ENCODE results near the gene NRG3.
"Not testable (repeated sequence)": the region's sequence is repeated elsewhere in the genome, so short reads cannot be mapped to it uniquely, and the experiment has no call there.

NRG3 gene

DNA sequence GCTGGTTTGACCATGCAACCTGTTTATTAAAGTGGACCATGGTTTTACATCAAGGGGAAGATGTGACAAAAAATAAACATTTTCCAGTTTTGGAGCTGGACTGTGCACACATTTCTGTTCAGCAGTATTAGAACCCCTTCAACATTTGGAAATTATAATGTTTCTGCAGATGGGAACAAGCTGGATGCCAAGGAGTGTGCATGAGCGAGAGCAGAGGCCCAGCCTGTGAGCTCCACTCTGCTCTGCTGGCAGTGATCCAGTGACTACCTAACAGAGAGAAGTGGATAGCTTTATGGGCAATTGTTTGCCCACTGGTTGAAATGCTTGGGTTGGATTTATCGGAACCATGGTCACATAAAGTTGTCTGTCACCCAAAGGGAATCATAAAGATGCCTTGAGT, 456.7 kb downstream of the NRG3 start:
- no peak overlapping the region for H3K4me3 Mint-ChIP-seq
- H3K9me3 Mint-ChIP-seq, result no peaks in the 10 kb centered on the region
- no peak overlapping the region for H3K27ac Mint-ChIP-seq
- no peaks in the 10 kb centered on the region for H3K4me1 Mint-ChIP-seq
- TF ChIP-seq, protein P1, sequence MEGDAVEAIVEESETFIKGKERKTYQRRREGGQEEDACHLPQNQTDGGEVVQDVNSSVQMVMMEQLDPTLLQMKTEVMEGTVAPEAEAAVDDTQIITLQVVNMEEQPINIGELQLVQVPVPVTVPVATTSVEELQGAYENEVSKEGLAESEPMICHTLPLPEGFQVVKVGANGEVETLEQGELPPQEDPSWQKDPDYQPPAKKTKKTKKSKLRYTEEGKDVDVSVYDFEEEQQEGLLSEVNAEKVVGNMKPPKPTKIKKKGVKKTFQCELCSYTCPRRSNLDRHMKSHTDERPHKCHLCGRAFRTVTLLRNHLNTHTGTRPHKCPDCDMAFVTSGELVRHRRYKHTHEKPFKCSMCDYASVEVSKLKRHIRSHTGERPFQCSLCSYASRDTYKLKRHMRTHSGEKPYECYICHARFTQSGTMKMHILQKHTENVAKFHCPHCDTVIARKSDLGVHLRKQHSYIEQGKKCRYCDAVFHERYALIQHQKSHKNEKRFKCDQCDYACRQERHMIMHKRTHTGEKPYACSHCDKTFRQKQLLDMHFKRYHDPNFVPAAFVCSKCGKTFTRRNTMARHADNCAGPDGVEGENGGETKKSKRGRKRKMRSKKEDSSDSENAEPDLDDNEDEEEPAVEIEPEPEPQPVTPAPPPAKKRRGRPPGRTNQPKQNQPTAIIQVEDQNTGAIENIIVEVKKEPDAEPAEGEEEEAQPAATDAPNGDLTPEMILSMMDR (IDR thresholded peaks at IDR 0.05; ENCODE audit: unreplicated experiment in 3 of 3), result no peak
- no peaks in the 10 kb centered on the region for H3K36me3 Mint-ChIP-seq (ENCODE audit: low read depth)
- H3K27me3 Mint-ChIP-seq (ENCODE audit: low read depth), result no peaks in the 10 kb centered on the region

DNA sequence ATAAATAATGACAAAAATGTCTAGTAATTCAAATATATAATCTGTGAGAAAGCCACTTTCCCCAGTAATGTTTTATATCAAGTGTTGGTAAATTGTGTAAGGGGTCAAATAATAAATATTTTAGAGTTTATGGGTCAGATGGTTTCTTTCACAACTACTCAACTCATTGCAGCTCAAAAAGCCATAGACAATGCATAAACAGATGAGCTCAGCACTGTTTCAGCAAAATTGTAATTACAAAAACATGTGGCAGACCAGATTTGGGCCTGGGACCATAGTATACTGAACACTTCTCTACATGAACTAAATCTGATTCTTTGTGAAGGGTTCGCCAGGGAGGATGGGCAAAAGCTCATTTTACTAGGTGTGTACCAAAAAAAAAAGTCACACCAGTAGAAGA, 460.8 kb downstream of the NRG3 start:
- H3K4me3 Mint-ChIP-seq, result no peak overlapping the region
- H3K27ac Mint-ChIP-seq, result no peak overlapping the region
- H3K36me3 Mint-ChIP-seq (ENCODE audit: low read depth), result no peaks in the 10 kb centered on the region
- no peaks in the 10 kb centered on the region for H3K9me3 Mint-ChIP-seq
- no peaks in the 10 kb centered on the region for H3K4me1 Mint-ChIP-seq
- TF ChIP-seq, protein P1 (IDR thresholded peaks at IDR 0.05; ENCODE audit: unreplicated experiment in 3 of 3), result no peak
- H3K27me3 Mint-ChIP-seq (ENCODE audit: low read depth), result no peaks in the 10 kb centered on the region

GRCh38 chr10:82340166-82340565, 465.2 kb downstream of the NRG3 start:
- Mint-ChIP-seq H3K4me3 (no peak overlapping the region), H3K27ac (no peak overlapping the region), H3K4me1 (no peaks in the 10 kb centered on the region), H3K36me3 (ENCODE audit: low read depth) (no peaks in the 10 kb centered on the region), H3K9me3 (no peaks in the 10 kb centered on the region), H3K27me3 (ENCODE audit: low read depth) (no peaks in the 10 kb centered on the region)
- TF ChIP-seq, protein P1 (IDR thresholded peaks at IDR 0.05; ENCODE audit: unreplicated experiment in 3 of 3), result no peak

GRCh38 chr10:82349590-82349989, 474.6 kb downstream of the NRG3 start:
- H3K4me3 Mint-ChIP-seq; H3K27me3 Mint-ChIP-seq (ENCODE audit: low read depth); H3K4me1 Mint-ChIP-seq; H3K9me3 Mint-ChIP-seq; H3K27ac Mint-ChIP-seq; H3K36me3 Mint-ChIP-seq (ENCODE audit: low read depth): not testable (repeated sequence)

DNA sequence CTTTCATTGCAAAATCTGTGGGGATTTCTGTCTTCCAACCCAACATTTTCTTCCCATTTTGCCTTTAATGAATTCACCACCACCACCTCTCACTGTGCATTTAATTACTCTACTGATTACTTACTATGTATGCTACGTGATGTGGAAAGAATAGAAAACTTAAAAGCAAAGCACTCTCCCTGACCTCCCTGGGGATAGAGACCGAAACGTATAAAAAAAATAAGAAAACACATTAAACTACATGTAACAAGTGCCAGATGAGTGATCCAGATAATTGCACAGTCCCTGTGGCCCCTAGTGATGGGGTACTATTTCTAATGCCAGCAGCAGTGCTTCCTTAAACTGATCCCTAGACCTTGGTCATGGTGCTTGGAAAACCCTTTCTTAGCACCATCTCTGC, 478.4 kb downstream of the NRG3 start:
- H3K9me3 Mint-ChIP-seq, result no peaks in the 10 kb centered on the region
- peak overlapping the region in 2 of 3 experiments; percentile 24 to 42 for H3K27ac Mint-ChIP-seq
- H3K4me1 Mint-ChIP-seq, result no peaks in the 10 kb centered on the region
- H3K27me3 Mint-ChIP-seq (ENCODE audit: low read depth), result no peaks in the 10 kb centered on the region
- H3K36me3 Mint-ChIP-seq (ENCODE audit: low read depth), result peaks cover 8% of the 10 kb centered on the region
- H3K4me3 Mint-ChIP-seq, result no peak overlapping the region
- TF ChIP-seq, protein P1 (IDR thresholded peaks at IDR 0.05; ENCODE audit: unreplicated experiment in 3 of 3), result no peak

- TF ChIP-seq, protein P1 (IDR thresholded peaks at IDR 0.05; ENCODE audit: unreplicated experiment in 3 of 3), result no peak
- Mint-ChIP-seq H3K36me3 (ENCODE audit: low read depth) (no peaks in the 10 kb centered on the region), H3K27ac (peak overlapping the region in 1 of 3 experiments; percentile 29), H3K4me3 (peak overlapping the region in 2 of 3 experiments; percentile 3 to 64), H3K9me3 (no peaks in the 10 kb centered on the region), H3K27me3 (ENCODE audit: low read depth) (no peaks in the 10 kb centered on the region), H3K4me1 (peaks cover 5% of the 10 kb centered on the region)
Observed at GRCh38 chr10:82358486-82359099, 483.6 kb downstream of the NRG3 start.
